SU-DHL-6 (cell line): ENCODE data around the gene LAMA3.

Source experiments
- EZH2phosphoT487 ChIP-seq: fragments of 200-600 bp; sonication (generic), shearing (Covaris generic); conservative IDR thresholded peaks from 2 replicates; pipeline ENCODE4 v1.6.1; 2018; ENCODE audit warnings: mild to moderate bottlenecking, antibody characterized with exemption, low read length, moderate library complexity, mixed read lengths
- TF ChIP-seq, protein P1 (sequence below): fragments of 200-600 bp; sonication (generic); IDR thresholded peaks from one replicate; pipeline ENCODE4 v1.5.1; 2017; ENCODE audit warnings: antibody characterized with exemption, mild to moderate bottlenecking, low read length, moderate library complexity; ENCODE audit not compliant: insufficient read depth, poor library complexity, severe bottlenecking

- TF ChIP-seq, protein P1, sequence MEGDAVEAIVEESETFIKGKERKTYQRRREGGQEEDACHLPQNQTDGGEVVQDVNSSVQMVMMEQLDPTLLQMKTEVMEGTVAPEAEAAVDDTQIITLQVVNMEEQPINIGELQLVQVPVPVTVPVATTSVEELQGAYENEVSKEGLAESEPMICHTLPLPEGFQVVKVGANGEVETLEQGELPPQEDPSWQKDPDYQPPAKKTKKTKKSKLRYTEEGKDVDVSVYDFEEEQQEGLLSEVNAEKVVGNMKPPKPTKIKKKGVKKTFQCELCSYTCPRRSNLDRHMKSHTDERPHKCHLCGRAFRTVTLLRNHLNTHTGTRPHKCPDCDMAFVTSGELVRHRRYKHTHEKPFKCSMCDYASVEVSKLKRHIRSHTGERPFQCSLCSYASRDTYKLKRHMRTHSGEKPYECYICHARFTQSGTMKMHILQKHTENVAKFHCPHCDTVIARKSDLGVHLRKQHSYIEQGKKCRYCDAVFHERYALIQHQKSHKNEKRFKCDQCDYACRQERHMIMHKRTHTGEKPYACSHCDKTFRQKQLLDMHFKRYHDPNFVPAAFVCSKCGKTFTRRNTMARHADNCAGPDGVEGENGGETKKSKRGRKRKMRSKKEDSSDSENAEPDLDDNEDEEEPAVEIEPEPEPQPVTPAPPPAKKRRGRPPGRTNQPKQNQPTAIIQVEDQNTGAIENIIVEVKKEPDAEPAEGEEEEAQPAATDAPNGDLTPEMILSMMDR = no peak
- TF ChIP-seq EZH2phosphoT487 = no peak
Observed at GRCh38 chr18:23710068-23710527, 20.8 kb downstream of the LAMA3 start.
